ENCODE data around the gene TRIM63.
"Not testable (repeated sequence)": the region's sequence is repeated elsewhere in the genome, so short reads cannot be mapped to it uniquely, and the experiment has no call there.

The TRIM63 gene

DNA sequence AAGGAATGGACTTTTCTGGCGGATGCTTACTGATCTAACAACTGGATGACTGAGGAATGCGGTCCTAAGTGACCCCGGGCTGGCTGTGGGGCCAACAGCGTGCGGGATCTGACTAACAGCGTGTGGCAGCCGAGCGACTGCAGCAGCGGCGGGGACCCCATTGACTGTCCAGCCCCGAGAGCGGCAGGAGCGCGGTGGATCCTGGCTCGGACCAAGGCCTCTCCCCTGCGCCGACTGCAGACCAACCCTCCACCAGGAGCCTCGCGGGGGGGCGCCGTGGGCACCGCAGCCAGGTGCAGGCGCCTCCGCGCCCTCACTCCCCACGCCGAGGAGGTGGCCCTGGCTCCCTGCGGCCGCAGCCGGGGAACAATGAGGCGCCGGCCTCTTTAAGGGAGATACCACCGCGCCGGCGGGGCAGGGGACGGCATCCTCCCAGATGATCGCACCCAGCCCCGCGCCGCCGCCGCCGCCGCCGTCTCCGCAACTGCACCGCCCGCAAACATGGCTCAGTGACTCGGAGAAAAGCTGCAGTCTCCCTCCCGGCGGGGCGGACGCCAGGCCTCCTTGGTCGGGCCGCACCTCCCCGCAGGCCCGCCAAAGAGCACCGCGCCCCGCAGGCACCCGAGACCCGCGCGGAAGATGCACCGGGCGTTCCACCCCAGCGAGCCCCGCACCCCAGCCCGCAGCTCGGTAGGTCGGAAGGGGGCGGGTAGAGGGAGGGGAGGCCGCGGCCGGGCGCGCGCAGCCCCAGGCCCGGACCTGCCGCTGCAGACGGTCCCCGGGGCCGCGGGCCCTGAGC is 43.5 kb upstream of the TRIM63 start (continued):
- TF ChIP-seq ZNF416 (tag by site-specific recombination; IDR thresholded peaks at IDR 0.05) (no peak), ZXDB (tag by site-specific recombination; IDR thresholded peaks at IDR 0.05) (peak; percentile 77), SALL2 (tag by site-specific recombination; IDR thresholded peaks at IDR 0.05; ENCODE audit: borderline replicate concordance) (no peak), ZNF133 (tag by site-specific recombination; IDR thresholded peaks at IDR 0.05) (no peak), ZNF660 (tag by site-specific recombination; IDR thresholded peaks at IDR 0.05) (no peak)
- TF ChIP-seq, protein P1, sequence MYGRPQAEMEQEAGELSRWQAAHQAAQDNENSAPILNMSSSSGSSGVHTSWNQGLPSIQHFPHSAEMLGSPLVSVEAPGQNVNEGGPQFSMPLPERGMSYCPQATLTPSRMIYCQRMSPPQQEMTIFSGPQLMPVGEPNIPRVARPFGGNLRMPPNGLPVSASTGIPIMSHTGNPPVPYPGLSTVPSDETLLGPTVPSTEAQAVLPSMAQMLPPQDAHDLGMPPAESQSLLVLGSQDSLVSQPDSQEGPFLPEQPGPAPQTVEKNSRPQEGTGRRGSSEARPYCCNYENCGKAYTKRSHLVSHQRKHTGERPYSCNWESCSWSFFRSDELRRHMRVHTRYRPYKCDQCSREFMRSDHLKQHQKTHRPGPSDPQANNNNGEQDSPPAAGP (tag by site-specific recombination; IDR thresholded peaks at IDR 0.05), result 0 out of 2 replicates have a peak, but pooled peaks have one; percentile 50
- TF ChIP-seq, protein P2, sequence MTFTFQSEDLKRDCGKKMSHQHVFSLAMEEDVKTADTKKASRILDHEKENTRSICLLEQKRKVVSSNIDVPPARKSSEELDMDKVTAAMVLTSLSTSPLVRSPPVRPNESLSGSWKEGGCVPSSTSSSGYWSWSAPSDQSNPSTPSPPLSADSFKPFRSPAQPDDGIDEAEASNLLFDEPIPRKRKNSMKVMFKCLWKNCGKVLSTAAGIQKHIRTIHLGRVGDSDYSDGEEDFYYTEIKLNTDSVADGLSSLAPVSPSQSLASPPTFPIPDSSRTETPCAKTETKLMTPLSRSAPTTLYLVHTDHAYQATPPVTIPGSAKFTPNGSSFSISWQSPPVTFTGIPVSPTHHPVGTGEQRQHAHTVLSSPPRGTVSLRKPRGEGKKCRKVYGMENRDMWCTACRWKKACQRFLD (tag by site-specific recombination; IDR thresholded peaks at IDR 0.05), result no peak

DNA sequence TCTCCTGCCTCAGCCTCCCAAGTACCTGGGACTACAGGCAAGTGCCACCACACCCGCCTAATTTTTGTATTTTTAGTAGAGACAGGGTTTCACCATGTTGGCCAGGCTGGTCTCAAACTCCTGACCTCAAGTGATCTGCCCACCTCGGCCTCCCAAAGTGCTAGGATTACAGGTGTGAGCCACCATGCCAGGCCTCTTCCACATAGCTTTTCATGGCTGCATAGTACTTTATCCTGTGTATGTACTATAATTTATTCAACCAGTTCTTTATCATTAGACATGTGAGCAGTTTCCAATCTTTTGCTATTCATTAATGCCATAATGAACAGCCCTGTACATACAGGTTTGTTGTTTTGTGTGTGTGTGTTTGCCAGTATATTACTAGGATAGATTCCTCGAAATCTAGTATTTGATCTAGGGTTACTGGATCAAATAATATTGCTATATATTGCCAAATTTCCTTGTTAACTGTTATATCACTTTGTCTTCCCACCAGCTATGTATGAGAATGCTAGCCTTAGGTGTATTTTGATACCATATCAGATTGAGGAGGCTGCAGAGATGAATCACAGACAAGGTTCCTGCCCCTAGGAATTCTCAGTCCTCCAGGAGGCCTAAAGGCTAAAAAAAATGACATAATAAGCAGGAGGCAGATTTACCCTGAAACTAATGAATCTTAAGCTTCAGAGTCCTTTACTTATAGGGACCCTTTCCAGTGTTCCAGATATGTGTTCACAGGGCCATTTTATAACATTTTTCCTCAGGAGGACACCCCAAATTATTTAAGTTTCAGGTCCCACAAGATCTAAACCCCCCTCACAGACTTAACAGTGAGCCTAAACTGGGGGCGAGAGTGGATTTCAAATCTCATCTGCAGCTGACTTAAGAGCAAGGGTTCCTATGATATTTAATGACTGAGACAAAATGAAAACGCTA is 42.1 kb upstream of the TRIM63 start:
- H3K4me3 ChIP-seq (ENCODE audit: low read depth, low read length), result no peak overlapping the region
- no peaks in the 10 kb centered on the region for H3K9me3 ChIP-seq (ENCODE audit: control insufficient read depth, insufficient read depth, low read depth, low read length)
- H3K27ac ChIP-seq (ENCODE audit: extremely low read depth, low read depth, low read length), result no peak overlapping the region
- peaks cover 0 to 9% of the 10 kb centered on the region in 2 experiments; a peak in 1 of 3 replicates for H3K36me3 ChIP-seq (ENCODE audit: control insufficient read depth in 2 of 2, insufficient read depth in 1 of 2, low read length in 2 of 2)
- POLR2A ChIA-PET, result no interaction called here
- H3K4me1 ChIP-seq (ENCODE audit: control insufficient read depth, insufficient read depth, low read length), result no peaks in the 10 kb centered on the region
- CTCF ChIA-PET, result interaction anchor here (0.6 to 1.5 kb wide), 4 partner anchors 36 to 124 kb away, joined by 3 to 16 read pairs (median 4); no protein-coding TSS in a partner anchor
- peak; percentile 93 for TF ChIP-seq ZNF146 (tag by site-specific recombination; IDR thresholded peaks at IDR 0.05)
- TF ChIP-seq, protein P3, sequence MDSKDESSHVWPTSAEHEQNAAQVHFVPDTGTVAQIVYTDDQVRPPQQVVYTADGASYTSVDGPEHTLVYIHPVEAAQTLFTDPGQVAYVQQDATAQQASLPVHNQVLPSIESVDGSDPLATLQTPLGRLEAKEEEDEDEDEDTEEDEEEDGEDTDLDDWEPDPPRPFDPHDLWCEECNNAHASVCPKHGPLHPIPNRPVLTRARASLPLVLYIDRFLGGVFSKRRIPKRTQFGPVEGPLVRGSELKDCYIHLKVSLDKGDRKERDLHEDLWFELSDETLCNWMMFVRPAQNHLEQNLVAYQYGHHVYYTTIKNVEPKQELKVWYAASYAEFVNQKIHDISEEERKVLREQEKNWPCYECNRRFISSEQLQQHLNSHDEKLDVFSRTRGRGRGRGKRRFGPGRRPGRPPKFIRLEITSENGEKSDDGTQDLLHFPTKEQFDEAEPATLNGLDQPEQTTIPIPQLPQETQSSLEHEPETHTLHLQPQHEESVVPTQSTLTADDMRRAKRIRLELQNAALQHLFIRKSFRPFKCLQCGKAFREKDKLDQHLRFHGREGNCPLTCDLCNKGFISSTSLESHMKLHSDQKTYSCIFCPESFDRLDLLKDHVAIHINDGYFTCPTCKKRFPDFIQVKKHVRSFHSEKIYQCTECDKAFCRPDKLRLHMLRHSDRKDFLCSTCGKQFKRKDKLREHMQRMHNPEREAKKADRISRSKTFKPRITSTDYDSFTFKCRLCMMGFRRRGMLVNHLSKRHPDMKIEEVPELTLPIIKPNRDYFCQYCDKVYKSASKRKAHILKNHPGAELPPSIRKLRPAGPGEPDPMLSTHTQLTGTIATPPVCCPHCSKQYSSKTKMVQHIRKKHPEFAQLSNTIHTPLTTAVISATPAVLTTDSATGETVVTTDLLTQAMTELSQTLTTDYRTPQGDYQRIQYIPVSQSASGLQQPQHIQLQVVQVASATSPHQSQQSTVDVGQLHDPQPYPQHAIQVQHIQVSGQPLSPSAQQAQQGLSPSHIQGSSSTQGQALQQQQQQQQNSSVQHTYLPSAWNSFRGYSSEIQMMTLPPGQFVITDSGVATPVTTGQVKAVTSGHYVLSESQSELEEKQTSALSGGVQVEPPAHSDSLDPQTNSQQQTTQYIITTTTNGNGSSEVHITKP (tag by site-specific recombination; IDR thresholded peaks at IDR 0.05), result peak; percentile 92
- no peak for TF ChIP-seq ZNF23 (tag by site-specific recombination; IDR thresholded peaks at IDR 0.05; ENCODE audit: borderline replicate concordance)

DNA sequence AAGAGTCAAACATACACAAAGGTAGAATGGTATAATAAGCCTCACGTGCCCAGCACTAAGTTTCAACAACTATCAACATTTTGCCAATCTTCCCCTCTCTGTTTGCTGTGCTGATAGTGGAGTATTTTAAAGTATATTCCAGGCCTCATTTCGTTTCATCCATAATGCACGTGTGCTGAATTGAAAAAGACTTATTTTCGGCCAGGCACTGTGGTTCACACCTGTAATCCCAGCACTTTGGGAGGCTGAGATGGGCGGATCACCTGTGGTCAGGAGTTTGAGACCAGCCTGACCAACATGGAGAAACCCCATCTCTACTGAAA is 37.8 kb upstream of the TRIM63 start:
- TF ChIP-seq, protein P4, sequence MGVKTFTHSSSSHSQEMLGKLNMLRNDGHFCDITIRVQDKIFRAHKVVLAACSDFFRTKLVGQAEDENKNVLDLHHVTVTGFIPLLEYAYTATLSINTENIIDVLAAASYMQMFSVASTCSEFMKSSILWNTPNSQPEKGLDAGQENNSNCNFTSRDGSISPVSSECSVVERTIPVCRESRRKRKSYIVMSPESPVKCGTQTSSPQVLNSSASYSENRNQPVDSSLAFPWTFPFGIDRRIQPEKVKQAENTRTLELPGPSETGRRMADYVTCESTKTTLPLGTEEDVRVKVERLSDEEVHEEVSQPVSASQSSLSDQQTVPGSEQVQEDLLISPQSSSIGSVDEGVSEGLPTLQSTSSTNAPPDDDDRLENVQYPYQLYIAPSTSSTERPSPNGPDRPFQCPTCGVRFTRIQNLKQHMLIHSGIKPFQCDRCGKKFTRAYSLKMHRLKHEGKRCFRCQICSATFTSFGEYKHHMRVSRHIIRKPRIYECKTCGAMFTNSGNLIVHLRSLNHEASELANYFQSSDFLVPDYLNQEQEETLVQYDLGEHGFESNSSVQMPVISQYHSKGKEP (tag by site-specific recombination; IDR thresholded peaks at IDR 0.05), result 0 out of 2 replicates have a peak, but pooled peaks have one; percentile 9
- H3K36me3 ChIP-seq (ENCODE audit: control insufficient read depth in 2 of 2, insufficient read depth in 1 of 2, low read length in 2 of 2); POLR2A ChIA-PET; H3K9me3 ChIP-seq (ENCODE audit: control insufficient read depth, insufficient read depth, low read depth, low read length); H3K4me1 ChIP-seq (ENCODE audit: control insufficient read depth, insufficient read depth, low read length); H3K4me3 ChIP-seq (ENCODE audit: low read depth, low read length); H3K27ac ChIP-seq (ENCODE audit: extremely low read depth, low read depth, low read length): not testable (repeated sequence)
- CTCF ChIA-PET, result interaction anchor here (0.6 to 9.9 kb wide), 11 partner anchors 10 to 313 kb away, joined by 3 to 129 read pairs (median 4); partner anchors contain the start of genes CEP85 and SH3BGRL3
